ENCODE data around the gene GOLGA8R. TPM values are rescaled to one million over a fixed set of nuclear protein-coding genes. Genes with fewer than 3 reads are reported as not detected.
"Not testable (repeated sequence)": the region's sequence is repeated elsewhere in the genome, so short reads cannot be mapped to it uniquely, and the experiment has no call there.

Gene GOLGA8R
- 0.17 and 0.69 TPM in 2 replicates for total RNA-seq (2014; rRNA removed; shearing (Covaris generic))
- polyA plus RNA-seq (2015; cell fraction: cytosol; rRNA removed) = 0.21 and 0.40 TPM in 2 replicates
- 1.4 and 3.3 TPM in 2 replicates for polyA plus RNA-seq (2015; cell fraction: nucleus; rRNA removed)

- not testable (repeated sequence) for DNase-seq (ENCODE audit: low read depth)
Measured at GRCh38 chr15:30414160-30414559, at the start of gene GOLGA8R. GOLGA8R (minus strand) TSS chr15:30414260; CDS start chr15:30414162, 98 bp downstream.

GRCh38 chr15:30463849-30464248, 49.8 kb upstream of the GOLGA8R start:
- DNase-seq (ENCODE audit: low read depth) = not testable (repeated sequence)

- DNase-seq (ENCODE audit: low read depth) = not testable (repeated sequence)
Measured at GRCh38 chr15:30462176-30462575, 48.1 kb upstream of the GOLGA8R start.

GRCh38 chr15:30452702-30453101, 38.6 kb upstream of the GOLGA8R start:
- DNase-seq (ENCODE audit: low read depth) = not testable (repeated sequence)

GRCh38 chr15:30438348-30438747, 24.3 kb upstream of the GOLGA8R start:
- not testable (repeated sequence) for DNase-seq (ENCODE audit: low read depth)

GRCh38 chr15:30435878-30436277, 21.8 kb upstream of the GOLGA8R start:
- DNase-seq (ENCODE audit: low read depth) = not testable (repeated sequence)

- peak; percentile 0 for DNase-seq (ENCODE audit: low read depth)
Measured at GRCh38 chr15:30420723-30421122, 6.7 kb upstream of the GOLGA8R start.

GRCh38 chr15:30407636-30408035, 6.4 kb downstream of the GOLGA8R start:
- not testable (repeated sequence) for DNase-seq (ENCODE audit: low read depth)

- DNase-seq (ENCODE audit: low read depth) = not testable (repeated sequence)
Measured at GRCh38 chr15:30398988-30399387, 15.1 kb downstream of the GOLGA8R start.

- DNase-seq (ENCODE audit: low read depth) = not testable (repeated sequence)
Measured at GRCh38 chr15:30393664-30393991, 20.4 kb downstream of the GOLGA8R start.

- DNase-seq (ENCODE audit: low read depth) = not testable (repeated sequence)
Measured at GRCh38 chr15:30392766-30393663, 21.0 kb downstream of the GOLGA8R start, which contains the start of gene CHRFAM7A. CHRFAM7A (minus strand) TSS chr15:30393540; CDS start chr15:30383351, 10,189 bp downstream.

GRCh38 chr15:30386318-30386887, 27.7 kb downstream of the GOLGA8R start:
- not testable (repeated sequence) for DNase-seq (ENCODE audit: low read depth)

- not testable (repeated sequence) for DNase-seq (ENCODE audit: low read depth)
Measured at GRCh38 chr15:30377082-30377413, 37.0 kb downstream of the GOLGA8R start.

- DNase-seq (ENCODE audit: low read depth) = not testable (repeated sequence)
Measured at GRCh38 chr15:30376375-30377081, 37.5 kb downstream of the GOLGA8R start.

GRCh38 chr15:30375872-30376271, 38.2 kb downstream of the GOLGA8R start:
- DNase-seq (ENCODE audit: low read depth) = peak; percentile 0

- DNase-seq (ENCODE audit: low read depth) = not testable (repeated sequence)
Measured at GRCh38 chr15:30374862-30375261, 39.2 kb downstream of the GOLGA8R start.

GRCh38 chr15:30368271-30368670, 45.8 kb downstream of the GOLGA8R start:
- DNase-seq (ENCODE audit: low read depth) = not testable (repeated sequence)

- DNase-seq (ENCODE audit: low read depth) = not testable (repeated sequence)
Measured at GRCh38 chr15:30367246-30367645, 46.8 kb downstream of the GOLGA8R start.

- not testable (repeated sequence) for DNase-seq (ENCODE audit: low read depth)
Measured at GRCh38 chr15:30361404-30361803, 52.7 kb downstream of the GOLGA8R start.

- not testable (repeated sequence) for DNase-seq (ENCODE audit: low read depth)
Measured at GRCh38 chr15:30360990-30361389, 53.1 kb downstream of the GOLGA8R start.

GRCh38 chr15:30355043-30355442, 59.0 kb downstream of the GOLGA8R start:
- DNase-seq (ENCODE audit: low read depth) = not testable (repeated sequence)

Measured in HT1080 (cell line).